HG02884 (cell line): ENCODE results near the gene HPCAL4.

Source experiments
- ATAC-seq: cut with Tn5 transposase; IDR thresholded peaks from one replicate; pipeline ENCODE4 v1.9.1; 2021; ENCODE audit warnings: mild to moderate bottlenecking, moderate library complexity; ENCODE audit not compliant: unreplicated experiment

The HPCAL4 gene

DNA sequence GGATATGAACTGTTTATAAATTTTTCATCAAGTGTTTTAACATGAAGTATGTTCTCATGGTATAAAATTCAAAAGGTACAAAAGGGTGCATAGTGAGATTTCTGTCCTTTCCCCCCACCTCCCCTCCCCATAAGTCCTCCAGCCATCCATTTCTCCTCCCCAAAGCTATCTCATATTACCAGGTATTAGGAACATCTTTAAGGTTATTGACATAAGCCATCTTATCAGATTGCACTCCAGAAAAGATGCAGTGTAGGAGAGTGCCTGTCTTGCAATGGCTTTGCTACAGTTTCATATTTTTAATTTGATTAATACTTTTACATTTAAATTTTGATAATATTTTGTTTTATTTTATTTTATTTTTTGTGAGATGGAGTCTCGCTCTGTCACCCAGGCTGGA is 13.5 kb upstream of the HPCAL4 start:
- ATAC-seq, result no peak

DNA sequence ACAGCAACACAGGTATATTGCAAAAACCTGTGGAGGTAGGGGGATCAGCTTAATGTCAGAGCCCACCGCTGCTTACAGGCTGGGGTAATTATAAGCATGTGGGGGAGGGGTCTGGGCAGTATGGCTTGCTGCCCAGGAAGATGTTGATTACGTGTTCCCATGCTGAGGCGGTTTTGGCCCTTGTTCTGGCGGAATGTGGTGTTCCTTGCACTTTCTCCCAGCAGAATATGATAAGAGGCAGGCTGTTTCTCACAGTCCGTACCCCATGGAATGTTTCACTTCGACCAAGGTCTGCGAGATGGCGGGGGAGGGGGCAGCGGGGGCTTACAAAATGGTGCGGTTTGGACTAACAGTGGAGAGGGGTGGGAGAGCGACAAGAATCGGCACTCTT is 9.8 kb upstream of the HPCAL4 start:
- ATAC-seq, result no peak

DNA sequence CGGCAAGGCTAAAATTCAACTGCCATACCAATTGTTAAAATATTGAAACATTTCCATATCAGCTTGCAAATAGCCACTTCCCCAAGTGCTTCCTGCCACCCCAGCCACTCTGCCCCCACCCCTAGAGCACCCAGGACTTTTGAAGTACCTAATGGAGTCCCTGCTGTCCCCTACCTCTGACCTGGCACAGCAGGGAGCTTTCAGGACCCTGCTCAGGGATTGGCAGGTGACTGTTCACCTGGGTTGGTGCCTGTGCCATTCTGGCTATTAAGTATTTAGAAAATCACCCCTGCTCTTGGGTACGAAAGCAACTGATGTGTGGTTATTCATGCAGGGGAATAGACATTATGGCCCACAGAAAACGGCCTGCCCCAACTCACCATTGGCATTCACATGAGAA is 9.1 kb upstream of the HPCAL4 start:
- no peak for ATAC-seq

DNA sequence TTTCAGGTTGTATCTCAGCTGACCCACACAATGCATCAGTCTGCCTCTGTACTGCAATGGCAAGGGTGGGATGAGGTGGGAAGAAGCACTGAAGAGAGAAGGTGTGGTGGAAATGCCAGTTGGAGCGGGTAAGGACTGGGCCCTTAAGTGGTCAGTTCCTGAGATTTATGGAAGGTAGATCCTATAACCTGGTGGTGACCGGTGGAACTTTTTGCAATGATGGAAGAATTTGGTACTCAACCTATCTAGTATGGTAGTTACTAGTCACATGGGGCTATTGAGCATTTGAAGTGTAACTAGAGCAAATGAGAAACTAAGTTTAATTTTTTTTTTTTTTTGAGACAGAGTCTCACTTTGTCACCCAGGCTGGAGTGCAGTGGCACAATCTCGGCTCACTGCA is 8.2 kb upstream of the HPCAL4 start:
- ATAC-seq, result no peak

DNA sequence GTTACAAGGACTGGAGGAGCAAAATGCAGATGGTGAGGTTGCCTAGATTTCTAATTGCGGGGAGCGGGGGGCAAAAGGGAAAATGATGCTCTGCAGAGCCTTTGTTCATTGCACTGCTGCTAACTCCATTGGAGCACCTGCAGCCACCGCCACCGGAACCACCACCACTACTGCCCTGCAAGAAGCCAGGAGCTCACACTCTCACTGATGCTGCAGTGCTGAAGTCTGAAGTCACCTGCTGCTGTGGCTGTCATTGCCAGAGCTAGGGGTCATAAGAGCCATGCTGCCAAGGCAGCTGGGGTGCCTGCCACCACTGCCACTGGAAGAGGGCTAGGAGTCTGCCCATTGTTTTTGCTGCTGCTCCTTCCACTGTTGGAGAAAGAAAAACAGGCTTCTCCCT is 7.3 kb upstream of the HPCAL4 start:
- ATAC-seq, result no peak

DNA sequence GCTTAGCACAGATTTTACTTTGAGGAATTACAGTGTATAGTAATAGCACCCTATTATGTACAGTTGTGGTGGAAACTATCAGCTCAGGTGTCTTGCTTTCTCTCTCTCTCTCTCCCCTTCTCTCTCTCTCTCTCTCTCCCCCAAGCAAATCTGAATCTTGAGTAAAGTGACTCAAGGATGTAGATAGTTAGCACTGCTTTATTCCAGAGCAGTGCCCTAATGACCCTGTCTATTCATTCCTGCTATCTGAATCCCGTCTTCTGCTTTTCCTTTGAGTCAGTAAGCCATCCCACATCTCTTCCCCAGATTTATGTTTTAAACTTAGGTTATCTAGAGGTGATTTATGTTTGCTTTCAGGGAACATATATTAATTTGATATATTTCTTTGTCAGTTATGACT is 5.2 kb upstream of the HPCAL4 start:
- ATAC-seq, result no peak

DNA sequence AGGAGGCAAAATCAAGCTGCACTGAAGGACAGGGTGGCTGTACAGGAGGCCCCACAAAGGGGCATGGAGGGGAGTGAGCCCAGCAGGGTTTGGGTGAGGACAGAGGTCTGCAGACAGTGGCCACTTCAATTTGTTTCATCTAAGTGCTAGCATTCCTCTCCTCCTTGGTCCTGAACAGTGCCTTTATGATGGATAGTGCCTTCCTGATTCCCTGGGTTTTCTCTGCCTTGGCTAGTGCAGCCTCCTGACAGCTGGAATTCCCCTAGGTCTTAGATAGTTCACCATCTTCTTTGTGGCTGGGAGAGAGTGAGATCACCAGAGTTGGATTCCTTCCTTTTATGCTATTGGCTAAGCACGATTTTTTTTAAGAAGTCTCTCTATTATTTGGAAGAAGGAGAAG is 3.8 kb upstream of the HPCAL4 start:
- ATAC-seq, result no peak

DNA sequence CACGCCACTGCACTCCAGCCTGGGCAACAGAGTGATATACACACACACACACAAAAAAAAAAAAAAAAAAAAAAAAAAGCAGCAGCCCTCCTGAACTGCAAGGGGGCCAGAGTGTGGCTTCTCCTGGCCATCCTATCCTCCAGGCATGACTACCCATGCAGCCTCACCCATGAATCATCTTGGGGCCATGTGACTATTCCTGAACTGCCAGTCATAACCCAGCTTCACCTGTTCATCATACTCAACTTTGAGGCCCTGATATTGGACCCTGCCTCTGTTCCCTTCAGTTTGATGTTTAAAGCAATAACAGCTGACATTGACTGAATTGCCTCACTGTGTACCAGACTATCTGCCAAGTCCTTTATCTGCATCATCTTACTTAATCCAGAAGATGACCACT is 2.8 kb upstream of the HPCAL4 start:
- ATAC-seq, result no peak

DNA sequence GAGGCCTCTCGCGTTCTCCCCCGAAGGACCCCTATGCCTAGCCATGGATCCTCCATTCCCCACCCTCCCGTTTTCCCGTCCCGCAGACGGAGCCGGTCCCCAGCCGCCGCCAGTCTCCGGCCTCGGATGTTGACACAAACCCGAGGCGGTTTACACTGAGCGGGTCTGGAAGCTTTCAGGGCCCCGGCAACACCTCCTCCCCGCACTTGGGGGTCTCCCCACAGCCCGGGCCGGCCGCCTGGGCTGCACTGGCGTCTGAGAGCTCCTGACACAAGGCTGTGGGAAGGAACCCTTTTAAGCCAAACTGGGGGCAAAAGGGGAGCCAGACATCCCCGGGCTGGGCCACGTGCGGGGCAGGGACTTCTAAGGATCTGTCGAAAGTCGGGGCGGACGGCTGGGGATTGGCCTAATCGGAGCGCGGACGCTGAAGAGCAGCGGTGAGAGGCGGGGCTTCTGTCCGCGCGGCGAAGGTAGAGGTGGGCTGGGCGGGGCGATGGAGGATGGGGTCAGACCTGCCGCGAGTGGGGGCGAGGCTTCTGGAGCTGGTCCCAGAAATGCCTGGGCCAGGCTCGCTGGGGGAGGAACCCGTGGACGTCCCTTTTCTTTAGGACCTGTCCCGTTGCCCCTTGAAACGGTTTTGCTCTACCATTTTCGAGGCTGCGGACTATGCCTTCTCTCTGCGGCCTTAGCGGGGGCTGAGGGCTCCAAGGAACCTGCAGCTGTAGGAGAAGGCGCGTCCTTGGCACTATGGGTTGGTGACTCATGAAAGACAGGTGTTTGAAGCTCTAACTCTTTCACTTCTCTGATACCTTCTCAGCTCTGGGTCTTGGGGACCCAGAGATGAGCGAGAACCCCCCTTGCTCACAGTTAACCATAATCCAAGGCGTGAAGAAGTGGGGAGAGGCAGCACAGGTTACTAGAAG is 1.2 kb upstream of the HPCAL4 start:
- ATAC-seq, result no peak

DNA sequence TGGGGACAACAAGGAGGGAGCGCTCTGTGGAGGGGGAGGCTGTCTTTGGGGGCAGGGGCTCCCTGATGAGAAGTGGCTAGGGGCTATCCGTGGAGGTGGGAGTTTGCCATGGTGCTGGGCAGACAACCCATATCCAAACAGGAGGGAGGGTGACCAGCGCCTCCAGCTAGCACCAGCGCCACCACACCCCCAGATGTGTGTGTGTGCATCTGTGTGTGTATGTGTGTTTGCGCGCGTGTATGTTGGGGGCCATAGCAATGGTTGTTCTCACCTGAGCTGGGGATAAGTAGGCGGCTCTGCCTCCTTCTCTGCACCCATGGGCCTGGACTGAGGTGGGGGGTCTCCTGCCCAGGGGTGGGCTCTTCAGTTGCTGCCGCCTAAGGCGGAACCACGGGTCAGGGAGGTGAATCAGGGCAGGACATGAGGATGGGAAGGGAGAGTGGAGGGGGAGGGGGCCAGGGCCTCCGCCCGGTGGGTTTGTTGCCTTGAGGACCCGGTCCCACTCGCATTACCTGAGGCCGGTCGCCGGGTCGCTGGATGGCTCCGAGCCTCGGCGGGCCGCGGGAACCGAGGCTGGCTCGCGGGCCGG is 345 bp downstream of the HPCAL4 start:
- no peak for ATAC-seq

DNA sequence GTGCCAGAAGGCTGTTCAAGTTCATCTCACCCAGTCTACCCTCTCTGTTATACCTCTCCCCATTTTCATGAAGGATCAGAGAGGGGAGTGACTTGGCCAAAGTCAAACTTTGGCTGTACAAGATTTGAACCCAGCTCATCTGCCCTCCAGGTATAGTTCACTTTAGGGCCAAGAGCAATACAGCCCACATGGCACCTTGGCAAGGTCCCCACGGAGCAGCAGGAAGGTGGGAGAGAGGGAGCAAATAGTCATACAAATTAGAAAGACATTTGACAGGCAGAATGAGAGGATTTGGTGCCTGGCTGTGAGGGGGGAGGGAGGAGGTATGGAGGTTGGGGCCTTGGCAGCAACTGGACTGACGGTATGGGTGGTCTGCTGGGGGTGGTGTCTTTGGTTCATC is 1.0 kb downstream of the HPCAL4 start:
- no peak for ATAC-seq

DNA sequence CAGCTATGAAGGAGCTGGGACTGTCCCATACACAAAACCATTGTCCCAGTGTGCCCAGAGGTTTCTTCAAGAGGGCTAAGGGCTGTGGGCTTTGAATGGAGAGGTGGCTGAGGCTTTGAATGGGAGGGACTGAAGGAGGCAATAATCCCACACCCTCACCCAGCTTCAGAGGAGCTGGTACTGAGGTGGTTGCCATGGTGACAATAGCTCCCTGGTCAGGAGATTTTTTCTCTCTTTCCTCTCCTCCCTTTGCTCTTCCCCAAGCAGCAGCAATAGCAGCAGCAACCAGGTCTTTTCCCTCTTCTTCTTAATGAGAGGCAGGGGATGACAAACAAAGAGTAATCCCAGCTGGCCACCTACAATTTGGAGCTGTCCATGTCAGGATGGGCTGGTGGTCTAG is 1.6 kb downstream of the HPCAL4 start:
- ATAC-seq, result no peak

DNA sequence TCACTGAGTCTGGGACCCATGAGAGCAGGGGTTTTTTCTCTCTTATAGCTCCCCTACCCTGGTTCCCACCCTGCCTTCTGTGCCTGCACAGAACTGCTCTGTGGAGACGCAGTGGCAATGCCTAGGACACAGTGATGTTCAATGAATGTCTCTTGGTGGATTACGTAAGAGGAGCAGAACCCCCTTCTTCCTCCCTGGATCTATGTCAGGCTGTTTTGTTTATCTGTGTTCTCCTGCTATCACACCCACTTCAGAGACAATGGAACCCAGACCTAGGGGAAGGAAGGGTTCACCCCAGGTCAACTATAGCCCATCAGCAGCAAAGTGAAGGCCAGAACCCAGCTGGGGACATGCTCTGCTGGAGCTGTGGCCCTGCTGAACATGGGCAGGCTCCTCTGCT is 2.0 kb downstream of the HPCAL4 start:
- no peak for ATAC-seq

DNA sequence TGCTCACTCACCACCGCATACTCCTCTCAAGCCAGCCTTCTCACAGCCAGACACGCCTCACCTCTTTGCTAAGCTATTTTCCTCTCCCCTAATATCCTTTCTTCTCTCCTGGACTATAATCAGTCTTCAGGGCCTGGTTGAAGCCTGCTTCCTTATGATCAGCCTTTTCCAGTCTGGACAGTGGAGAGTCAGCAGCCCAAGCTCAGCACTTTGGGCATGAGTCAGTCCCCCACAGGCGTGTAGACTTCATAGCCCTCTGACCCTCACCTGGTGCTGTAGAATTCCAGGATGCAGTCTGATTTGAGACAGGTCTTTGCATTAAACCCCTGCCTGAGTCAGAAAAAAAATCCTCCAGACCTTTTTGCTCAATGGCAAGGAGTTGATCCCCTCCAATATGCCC is 2.5 kb downstream of the HPCAL4 start:
- no peak for ATAC-seq

DNA sequence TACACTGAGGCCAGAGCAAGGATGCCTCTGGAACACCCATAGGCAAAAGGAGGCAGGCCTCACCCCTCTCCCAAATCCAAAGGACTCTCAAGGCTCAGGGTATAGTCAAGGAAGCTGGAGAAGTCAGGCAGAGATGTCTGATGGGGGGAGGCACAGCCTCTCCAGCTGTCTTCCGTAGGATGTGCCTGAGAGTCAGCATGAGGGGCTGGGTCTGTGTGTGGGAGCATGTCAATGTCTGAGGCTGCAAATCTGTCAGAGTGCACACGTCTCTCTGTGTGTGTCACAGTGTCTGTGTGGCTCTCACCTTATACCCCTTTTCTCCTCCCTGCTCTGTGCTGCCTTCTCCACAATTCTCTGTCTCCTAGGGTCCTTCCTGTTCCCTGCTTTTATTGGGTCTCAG is 4.0 kb downstream of the HPCAL4 start:
- no peak for ATAC-seq

DNA sequence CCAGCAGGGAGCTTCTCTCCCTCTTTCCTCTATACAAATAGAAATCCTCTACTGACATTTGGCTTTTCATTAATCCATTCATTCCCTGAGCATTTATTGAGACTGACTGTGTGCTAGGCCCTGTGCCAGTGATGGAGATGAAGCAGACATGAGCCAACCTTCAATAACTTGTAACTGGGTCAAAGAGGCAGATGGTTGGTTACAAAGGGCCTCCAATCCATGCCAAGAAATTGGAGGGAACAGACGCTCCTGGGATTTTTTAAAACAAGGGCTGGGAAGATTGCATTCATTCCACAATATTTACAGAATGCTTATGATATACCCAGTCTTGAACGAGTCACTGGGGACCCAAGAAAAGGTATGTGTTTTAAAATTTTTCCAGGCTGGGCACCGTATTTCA is 6.2 kb downstream of the HPCAL4 start:
- no peak for ATAC-seq

DNA sequence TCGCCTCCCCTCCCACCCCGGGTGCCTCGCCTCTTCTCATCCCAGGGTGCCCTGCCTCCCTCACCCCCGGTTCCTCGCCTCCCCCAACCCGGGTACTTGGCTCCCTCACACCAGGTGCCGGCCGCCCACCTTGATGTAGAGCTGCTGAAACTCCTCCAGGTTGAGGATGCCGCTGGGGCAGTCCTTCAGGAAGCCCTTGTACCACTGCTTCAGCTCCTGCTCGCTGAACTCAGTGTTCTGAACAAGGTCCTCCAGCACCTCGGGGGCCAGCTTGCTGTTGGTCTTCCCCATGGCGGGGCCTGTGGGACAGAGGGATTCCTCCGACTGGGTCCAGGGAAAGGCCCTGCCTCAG is 6.9 kb downstream of the HPCAL4 start:
- no peak for ATAC-seq

DNA sequence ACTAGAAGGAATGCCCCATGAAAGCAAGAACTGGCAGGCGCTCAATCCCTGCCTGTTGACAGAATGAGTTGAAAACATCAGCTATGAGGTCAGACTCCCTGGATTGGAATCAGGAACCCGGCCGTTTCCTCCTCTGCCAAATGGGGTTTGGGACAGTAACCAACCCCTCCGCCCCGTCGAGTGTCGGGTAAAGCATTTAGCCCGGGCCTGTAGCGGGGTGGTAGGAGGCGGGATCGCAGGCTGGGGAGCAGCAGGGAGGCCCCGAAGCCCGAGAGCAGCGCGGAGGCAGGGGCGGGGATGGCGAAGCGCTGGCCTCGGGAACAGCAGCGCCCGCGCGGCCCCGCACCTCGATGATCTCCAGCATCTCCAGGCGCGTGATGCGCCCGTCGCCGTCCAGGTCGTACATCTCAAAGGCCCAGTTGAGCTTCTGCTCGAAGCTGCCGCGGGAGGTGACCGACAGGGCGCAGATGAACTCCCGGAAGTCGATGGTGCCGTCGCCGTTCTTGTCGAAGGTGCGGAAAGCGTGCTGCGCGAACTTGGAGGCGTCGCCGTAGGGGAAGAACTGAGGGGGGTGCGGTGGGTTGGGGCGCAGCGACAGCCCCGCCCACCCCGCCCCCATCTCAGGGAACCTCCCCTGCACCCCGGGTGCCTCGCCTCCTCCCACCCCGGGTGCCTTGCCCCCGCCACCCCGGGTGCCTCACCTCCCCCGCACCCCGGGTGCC is 7.5 kb downstream of the HPCAL4 start:
- ATAC-seq, result no peak

DNA sequence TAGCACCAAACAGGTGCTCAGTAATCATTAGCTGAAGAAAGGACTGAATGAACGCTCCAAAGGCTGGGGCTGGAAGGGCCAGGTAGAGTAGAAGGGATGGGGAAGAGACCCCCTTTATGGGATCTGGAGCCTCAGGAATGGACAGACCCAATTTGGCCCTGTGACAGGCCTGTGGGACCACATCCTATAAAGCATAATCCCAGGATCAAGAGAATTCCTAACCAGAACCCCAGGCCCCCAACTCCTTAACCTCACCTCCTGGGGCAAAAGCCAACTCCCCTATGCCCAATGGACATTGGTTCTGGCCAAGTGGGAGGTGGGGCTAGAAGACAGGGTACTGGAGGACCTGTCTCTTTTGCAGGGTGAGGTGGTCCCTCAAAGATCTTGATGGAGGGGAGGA is 9.2 kb downstream of the HPCAL4 start:
- no peak for ATAC-seq

DNA sequence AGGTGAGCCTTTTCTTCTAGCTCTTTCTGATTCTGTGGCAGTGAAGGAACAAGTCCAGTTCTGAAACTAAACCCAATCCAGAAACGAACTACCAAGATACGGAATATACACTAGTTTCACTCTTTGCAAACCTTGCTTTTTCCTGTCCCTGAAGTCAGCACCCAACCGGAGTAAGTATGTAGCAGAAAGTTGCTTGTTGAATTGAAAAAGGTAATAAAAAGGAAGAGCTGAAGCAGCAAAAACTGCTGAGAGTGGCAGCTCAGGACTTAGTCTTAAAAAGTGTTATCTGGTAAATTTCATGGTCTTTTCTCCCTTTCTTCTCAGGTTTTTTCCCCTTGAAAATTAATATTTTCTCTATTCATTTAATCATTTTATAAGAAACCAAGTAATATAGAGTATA is 9.9 kb downstream of the HPCAL4 start:
- ATAC-seq, result no peak

DNA sequence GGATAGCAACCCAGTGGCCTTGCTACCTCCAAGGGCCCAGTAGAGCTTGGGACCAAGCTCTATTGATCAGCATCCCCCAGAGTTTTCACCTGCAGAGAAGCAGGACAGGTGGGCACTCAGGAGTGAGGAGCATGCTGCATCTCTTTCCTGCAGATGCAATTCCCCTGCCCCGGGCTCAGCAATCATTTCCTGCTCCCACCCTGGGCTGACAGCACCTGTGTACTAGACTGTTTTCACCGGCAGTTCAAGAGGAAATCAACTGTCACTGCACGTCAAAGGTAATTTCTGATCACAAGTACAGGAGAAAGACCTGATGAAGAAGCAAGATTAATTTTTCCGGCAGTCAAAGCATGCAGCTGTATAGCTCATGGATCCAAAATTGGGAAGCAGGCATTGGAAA is 10.5 kb downstream of the HPCAL4 start:
- ATAC-seq, result no peak

DNA sequence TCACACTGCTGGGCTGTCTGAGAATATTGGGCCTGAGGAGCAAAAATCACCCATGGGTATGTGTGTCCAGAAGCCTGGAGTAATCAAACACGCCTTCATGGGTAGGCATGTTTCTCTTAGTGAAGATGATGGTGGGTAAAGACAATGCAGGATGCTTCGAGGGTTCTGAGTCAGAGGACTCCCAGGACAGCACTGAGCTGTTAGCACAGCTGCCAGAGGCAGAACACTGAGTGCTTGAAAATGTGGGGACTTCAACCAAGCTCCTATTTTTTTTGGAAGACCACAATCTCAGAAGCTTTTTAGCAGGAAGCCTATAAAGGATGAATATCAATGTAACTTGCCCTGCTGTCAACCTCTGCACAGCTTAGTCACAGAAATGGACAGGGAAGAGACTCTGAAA is 11.4 kb downstream of the HPCAL4 start:
- no peak for ATAC-seq
